HG02610 (cell line): ENCODE data around the gene ATG101.

Experiments used
- ATAC-seq: cut with Tn5 transposase; IDR thresholded peaks from one replicate; pipeline ENCODE4 v1.9.1; 2021; ENCODE audit warnings: mild to moderate bottlenecking, moderate library complexity; ENCODE audit not compliant: unreplicated experiment

ATG101 gene

GRCh38 chr12:52079576-52080402 lies 10.0 kb downstream of the ATG101 start, which contains the start of gene SMIM41:
TSS of gene SMIM41 (plus strand) at chr12:52079704. CDS start at chr12:52079780, 76 bp downstream.
- no peak for ATAC-seq

GRCh38 chr12:52080403-52081251 lies 10.8 kb downstream of the ATG101 start:
- ATAC-seq, result no peak

DNA sequence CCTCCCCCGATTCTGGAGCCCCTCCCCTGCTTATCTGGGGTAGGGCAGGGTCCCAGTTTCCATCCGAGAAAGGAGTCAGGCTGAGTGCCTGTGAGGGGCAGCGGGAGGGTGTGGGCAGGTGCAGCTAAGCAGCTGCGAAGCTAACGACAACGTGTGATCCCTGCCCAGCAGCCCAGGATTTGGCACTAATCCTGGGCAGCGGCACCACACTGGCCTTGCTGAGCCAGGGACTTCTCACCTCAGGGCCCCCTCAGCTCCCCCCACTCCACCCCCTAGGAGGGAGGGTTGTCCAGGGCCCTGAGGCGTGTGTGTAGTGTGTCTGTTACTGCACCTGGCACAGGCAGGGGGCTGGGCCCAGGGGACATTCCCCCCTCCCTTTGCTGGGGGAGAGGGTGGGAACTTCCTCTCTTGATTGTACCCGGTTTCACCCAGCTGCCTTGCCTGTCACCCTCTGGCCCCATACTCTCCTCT lies 11.5 kb downstream of the ATG101 start:
- ATAC-seq, result no peak

DNA sequence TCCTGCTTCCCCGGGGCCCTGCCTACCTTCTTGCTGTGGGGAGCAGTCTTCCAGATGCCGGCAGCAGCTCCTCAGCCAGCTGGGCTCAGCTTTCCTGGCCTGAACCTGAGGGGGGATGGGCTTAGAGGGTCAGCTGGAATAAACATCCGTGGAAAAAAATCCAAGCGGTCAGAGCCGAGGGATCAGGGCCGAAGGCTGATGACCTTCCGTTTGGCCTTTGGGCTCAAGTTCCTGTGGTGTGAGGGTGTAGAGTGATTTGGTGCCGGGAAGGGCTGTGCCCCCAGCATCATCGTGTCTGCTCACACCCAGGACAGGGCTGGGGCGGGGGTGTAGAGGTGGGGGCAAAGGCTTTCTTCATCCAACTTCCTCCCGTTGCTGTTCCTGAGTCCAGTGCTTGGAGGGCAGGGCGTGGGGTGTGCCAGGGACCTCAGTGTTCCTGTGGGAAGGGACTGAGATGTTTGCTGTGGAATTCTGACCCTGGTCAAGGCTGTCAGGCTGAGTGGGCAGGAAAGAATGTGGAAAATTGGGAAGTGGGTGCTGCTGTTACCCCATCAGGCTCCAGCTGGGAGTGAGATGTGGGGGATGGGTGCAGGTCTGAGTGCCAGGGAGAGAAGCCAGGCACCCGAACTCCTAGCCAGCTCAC lies 12.4 kb downstream of the ATG101 start:
- no peak for ATAC-seq

DNA sequence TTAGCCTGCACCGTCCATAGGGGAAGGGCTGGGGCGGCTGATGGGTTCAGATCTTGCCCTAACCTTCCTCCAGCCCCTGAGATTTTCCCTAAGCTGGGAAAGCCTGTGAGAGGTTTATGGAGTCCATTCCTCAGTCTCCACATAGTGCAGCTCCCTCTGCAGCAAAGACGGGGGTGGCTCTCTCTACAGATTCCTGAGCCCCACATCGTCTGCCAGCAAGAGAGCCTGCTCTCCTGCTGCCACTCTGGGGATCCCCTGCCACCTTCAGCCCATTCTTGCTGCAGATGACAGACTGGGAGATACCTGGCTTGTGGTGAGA lies 12.8 kb downstream of the ATG101 start:
- no peak for ATAC-seq

- no peak for ATAC-seq
Observed at GRCh38 chr12:52082988-52083637, 13.3 kb downstream of the ATG101 start.

- ATAC-seq, result no peak
Observed at GRCh38 chr12:52083638-52083996, 13.8 kb downstream of the ATG101 start.

- ATAC-seq, result no peak
Observed at GRCh38 chr12:52084491-52085231, 14.9 kb downstream of the ATG101 start.

DNA sequence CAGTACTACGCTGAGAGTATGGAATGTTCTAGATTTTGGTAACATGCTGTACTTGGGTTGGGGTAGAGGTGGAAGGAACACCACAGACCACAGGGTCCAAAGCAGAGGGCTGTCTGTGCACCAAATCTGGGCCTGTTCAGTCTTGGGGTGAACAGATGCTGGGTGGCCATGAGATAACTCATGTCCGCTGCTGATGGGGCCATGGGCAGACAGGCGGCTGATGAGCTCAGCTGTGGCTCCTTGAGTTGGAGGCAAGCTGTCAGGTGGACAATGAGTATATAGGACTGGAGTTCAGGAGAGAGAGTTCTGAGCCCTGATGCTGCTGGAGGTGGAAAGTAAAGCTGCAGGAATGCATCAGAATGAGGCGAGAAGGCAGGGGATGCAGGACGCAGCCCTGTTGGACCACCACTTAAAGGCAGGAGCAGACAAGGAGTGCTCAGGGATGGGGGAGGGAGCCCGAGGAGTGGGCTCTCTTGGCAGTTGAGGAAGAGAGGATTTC lies 16.0 kb downstream of the ATG101 start:
- ATAC-seq, result no peak

- no peak for ATAC-seq
Observed at GRCh38 chr12:52086366-52086765, 16.6 kb downstream of the ATG101 start.

GRCh38 chr12:52086944-52087835 lies 17.4 kb downstream of the ATG101 start:
- no peak for ATAC-seq

- ATAC-seq, result no peak
Observed at GRCh38 chr12:52087961-52088820, 18.4 kb downstream of the ATG101 start.

GRCh38 chr12:52089491-52089890 lies 19.7 kb downstream of the ATG101 start:
- ATAC-seq, result no peak

DNA sequence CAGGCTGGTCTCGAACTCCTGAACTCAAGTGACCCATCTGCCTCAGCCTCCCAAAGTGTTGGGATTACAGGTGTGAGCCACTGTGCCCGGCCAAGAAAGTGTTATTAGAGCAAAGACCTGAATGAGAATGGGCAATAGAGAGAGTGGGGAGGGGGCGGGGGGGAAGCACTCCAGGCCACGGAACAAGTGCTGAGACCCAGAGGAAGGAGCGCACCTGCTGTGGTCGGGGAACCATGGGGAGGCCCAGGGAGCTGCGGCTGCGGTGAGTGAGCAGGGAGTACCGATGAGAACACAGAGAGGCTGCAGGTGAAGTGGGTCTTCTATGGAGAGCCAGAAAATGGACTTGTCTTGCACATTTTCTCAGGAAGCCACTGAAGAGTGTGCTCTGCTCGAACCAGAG lies 20.5 kb downstream of the ATG101 start:
- no peak for ATAC-seq

DNA sequence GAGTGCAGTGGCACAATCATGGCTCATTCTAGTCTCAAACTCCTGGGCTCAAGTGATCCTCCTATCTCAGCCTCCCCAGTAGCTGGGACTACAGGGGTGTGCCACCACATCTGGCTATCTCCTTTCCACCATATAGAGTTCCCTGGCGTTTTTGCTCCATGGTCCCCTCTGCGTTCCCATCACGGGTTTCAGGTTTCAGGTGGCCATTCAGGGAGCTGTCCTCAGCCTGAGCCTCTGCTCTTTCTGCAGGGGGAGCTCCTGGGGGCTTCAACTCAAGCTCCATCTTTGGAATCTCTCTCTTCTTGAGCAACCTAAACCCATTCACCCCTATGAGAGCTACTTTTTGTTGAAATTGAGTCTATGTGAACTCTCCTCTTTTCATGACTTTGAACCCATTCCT lies 21.3 kb downstream of the ATG101 start:
- no peak for ATAC-seq

GRCh38 chr12:52091869-52092268 lies 22.1 kb downstream of the ATG101 start:
- ATAC-seq, result no peak

- no peak for ATAC-seq
Observed at GRCh38 chr12:52093346-52093745, 23.6 kb downstream of the ATG101 start.

- no peak for ATAC-seq
Observed at GRCh38 chr12:52096332-52097044, 26.7 kb downstream of the ATG101 start.
